ENCODE measurements around the gene CCDC50.

The CCDC50 gene

DNA sequence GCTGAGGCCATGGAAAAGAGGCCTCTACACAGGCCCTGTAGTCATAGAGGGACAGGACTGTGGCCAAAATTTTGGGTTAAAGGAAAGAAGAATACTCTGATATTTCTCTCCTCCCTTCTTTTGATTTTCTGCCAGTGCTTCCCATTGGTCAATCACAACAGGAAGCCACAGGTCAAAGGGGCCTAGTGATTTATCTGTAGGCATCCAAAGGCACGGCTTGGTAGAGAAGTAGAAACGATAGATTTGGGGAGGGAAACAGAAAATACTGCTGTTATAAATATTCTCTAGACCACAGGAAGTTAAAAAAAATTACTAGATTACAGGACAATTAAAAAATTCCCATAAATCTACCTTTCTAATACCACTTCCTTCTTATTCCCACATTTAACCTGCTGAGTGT lies 1.7 kb upstream of the CCDC50 start:
- POLR2A ChIA-PET: no interaction called here
- CTCF ChIA-PET: no interaction called here
- no peak for DNase-seq (ENCODE audit: extremely low spot score)
- TF ChIP-seq TARDBP (IDR thresholded peaks at IDR 0.05) (no peak), ARNT (IDR thresholded peaks at IDR 0.05) (no peak), L3MBTL2 (conservative IDR thresholded peaks at IDR 0.05) (no peak), SP1 (IDR thresholded peaks at IDR 0.05) (no peak), FOXK2 (IDR thresholded peaks at IDR 0.05) (no peak)

DNA sequence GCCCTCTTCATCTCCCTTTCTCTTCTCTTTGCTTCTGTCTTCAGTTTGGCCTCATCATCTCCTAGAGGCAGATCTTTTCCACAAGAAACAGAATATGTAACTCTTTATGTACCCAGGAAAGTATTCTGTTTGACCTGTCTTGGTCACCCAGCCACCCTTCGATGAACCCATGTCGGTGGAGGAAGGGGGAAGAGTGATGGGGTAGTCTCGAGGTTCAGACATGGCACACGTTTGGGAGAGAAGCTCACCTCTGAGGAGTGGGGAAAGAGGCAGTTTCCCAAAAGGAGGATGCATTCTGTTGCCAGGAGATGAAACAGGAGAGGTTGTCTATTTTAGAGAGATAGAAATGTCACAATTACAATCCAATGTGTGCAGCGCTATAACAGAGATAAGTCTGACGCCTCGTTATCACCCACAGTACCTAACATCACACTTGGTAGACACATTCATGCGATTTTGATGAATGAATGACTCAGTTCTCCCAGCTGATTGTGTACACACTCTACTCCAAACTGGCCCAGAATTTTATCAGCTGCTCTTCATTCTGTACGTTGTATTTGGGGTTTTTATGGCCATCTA lies 722 bp upstream of the CCDC50 start:
- CTCF ChIA-PET: no interaction called here
- TF ChIP-seq FOXK2 (IDR thresholded peaks at IDR 0.05) (no peak), BHLHE40 (IDR thresholded peaks at IDR 0.05; ENCODE audit: borderline replicate concordance) (no peak), NFRKB (IDR thresholded peaks at IDR 0.05) (no peak), HDGF (IDR thresholded peaks at IDR 0.05; ENCODE audit: borderline replicate concordance) (no peak), ELF4 (IDR thresholded peaks at IDR 0.05) (no peak), FOXM1 (IDR thresholded peaks at IDR 0.05; ENCODE audit: borderline replicate concordance) (no peak), L3MBTL2 (conservative IDR thresholded peaks at IDR 0.05) (no peak), SUZ12 (IDR thresholded peaks at IDR 0.05) (no peak), SP1 (IDR thresholded peaks at IDR 0.05) (no peak), FOXA1 (IDR thresholded peaks at IDR 0.05) (no peak), TARDBP (IDR thresholded peaks at IDR 0.05) (no peak), CTBP1 (IDR thresholded peaks at IDR 0.05; ENCODE audit: borderline replicate concordance) (no peak), ZNF384 (IDR thresholded peaks at IDR 0.05) (no peak), ARNT (IDR thresholded peaks at IDR 0.05) (no peak), LEF1 (IDR thresholded peaks at IDR 0.05; ENCODE audit: borderline replicate concordance) (no peak)
- TF ChIP-seq, protein P1, sequence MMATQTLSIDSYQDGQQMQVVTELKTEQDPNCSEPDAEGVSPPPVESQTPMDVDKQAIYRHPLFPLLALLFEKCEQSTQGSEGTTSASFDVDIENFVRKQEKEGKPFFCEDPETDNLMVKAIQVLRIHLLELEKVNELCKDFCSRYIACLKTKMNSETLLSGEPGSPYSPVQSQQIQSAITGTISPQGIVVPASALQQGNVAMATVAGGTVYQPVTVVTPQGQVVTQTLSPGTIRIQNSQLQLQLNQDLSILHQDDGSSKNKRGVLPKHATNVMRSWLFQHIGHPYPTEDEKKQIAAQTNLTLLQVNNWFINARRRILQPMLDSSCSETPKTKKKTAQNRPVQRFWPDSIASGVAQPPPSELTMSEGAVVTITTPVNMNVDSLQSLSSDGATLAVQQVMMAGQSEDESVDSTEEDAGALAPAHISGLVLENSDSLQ (IDR thresholded peaks at IDR 0.05): no peak
- POLR2A ChIA-PET: interaction anchor here (0.6 to 1.4 kb wide), 3 partner anchors 26 to 68 kb away, joined by 3 to 4 read pairs (median 3); no protein-coding TSS in a partner anchor
- DNase-seq (ENCODE audit: extremely low spot score): no peak

DNA sequence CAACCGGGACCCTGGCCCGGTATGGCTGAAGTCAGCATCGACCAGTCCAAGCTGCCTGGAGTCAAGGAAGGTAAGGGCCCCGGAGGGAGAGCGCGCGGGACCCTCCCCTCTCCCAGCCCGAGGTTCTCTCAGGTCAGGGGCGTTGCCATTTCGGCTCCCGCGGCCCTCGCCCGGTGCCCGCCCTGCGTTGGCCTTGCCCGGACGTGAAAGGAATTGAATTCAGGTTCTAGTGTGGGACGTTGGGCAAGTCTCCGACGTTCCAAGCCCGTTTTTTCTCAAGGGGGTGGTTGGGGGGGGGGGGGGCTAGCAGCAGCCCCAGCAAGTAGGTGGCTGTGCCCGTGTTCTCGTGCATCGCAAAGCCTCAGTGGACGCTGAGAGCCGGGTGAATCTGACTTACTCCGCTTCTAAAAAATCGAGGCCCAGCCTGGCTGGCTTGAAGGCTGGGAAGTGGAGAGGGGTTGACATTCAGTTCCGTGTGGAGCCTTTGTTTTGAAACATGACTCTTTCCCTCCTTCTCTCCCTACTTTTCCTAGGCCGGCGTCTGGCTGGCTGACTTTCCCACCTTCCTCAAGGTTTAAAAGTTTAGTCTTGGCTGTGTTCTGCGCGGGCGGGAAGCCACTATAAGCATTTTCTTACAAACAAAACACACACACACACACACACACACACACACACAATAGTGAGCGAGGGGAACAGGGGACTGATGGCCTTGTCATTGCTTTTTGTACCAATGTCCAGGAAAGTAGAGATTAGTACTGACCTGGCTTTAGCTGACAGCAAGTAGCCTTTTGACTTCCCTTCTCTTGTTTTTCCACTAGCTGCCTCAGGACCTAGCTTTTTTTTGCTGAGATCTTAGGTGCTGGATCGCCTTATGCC lies 698 bp downstream of the CCDC50 start, which contains the start of gene UTS2B:
Gene UTS2B, minus strand, starts transcription at position 873 of the 876 bp plus-strand sequence. CDS start 48,337 bp downstream, outside the sequence.
- ChIA-PET POLR2A (interaction anchor here (0.7 to 1.4 kb wide), 3 partner anchors 27 to 132 kb away, joined by 3 to 4 read pairs (median 4); no protein-coding TSS in a partner anchor), CTCF (no interaction called here)
- DNase-seq (ENCODE audit: extremely low spot score): peak; percentile 37
- TF ChIP-seq L3MBTL2 (conservative IDR thresholded peaks at IDR 0.05) (0 out of 2 replicates have a peak, but pooled peaks have one; percentile 26), BHLHE40 (IDR thresholded peaks at IDR 0.05; ENCODE audit: borderline replicate concordance) (no peak)

DNA sequence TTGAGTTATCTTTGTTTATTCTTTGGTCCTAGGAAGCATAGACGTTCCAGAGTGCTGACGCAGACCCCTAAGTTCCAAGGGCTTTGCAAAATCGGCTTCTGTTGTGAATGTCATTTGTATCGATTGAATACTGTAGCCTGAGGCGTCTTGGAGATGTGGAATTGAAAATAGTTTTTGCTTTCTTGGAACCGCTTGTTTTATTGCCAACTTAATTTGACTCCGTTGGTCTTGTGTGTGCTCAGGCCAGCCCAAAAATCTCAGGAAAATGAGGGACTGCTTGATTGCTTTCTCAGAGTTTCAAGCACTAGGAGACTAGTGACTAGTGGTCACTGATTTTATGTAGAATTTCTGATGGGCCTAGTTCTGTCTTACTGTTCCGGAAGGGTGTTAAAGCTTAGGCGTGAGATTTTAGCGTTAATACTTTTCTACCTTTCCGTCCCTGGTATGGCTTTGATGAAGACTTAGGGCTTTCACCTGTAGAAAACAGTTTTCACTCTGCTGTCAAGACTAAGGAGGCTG lies 1.4 kb downstream of the CCDC50 start:
- DNase-seq (ENCODE audit: extremely low spot score): no peak
- TF ChIP-seq FOXA1 (IDR thresholded peaks at IDR 0.05): no peak
- no peak for TF ChIP-seq TARDBP (IDR thresholded peaks at IDR 0.05)
- CTCF ChIA-PET: no interaction called here
- POLR2A ChIA-PET: interaction anchor here (0.7 kb wide), 1 partner anchor 133 kb away, joined by 4 read pairs; no protein-coding TSS in a partner anchor

DNA sequence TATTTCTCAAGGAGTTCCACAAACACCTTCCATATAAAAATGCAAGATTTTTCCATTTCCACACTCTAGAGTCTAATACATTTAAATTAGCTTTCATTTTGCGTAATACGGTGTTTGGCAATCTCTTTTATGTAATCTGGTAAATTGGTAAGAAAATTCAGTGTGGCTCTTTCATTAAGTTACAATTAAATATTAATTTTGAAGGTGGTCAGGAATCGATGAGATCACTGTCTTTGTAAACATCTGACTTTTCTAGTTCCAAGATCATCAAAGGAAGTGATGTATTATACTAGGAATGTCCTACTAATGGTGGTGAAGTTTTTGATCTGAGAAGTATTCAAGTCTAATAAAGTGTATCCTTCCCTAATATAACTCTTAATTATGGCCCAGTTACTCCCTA lies 2.2 kb downstream of the CCDC50 start:
- TF ChIP-seq TARDBP (IDR thresholded peaks at IDR 0.05) (no peak), LEF1 (IDR thresholded peaks at IDR 0.05; ENCODE audit: borderline replicate concordance) (no peak), CTBP1 (IDR thresholded peaks at IDR 0.05; ENCODE audit: borderline replicate concordance) (no peak), SP1 (IDR thresholded peaks at IDR 0.05) (no peak), ARNT (IDR thresholded peaks at IDR 0.05) (no peak), FOXM1 (IDR thresholded peaks at IDR 0.05; ENCODE audit: borderline replicate concordance) (no peak)
- no peak for DNase-seq (ENCODE audit: extremely low spot score)
- CTCF ChIA-PET: no interaction called here
- POLR2A ChIA-PET: no interaction called here

DNA sequence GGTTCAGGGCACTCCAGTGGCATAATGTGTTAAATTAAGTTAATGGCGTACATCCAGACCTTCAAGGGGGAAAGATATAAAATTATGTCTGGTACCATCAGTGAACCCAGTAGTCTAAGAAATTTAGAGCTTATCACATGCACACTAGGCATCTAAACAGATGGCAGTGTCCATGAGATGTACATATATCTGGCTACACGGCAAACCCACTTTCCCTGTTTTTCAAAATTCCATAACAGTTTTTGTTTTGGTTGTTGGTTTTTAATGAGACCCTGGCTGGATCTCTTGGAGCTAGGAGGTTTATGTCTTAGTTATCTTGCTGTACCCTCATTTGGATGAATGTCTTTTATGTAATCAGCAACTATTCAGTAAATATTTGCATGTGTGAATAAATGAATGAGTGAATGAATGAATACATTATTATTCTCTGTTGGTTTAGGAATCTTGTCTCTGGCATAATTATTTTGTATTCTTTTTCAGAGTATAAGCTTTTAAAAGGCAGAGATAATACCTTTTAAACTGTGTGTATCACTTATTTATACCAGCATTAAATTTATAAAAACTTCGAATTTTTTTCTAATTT lies 4.2 kb downstream of the CCDC50 start:
- ChIA-PET POLR2A (no interaction called here), CTCF (no interaction called here)
- TF ChIP-seq ELF4 (IDR thresholded peaks at IDR 0.05) (no peak), TARDBP (IDR thresholded peaks at IDR 0.05) (no peak), CTBP1 (IDR thresholded peaks at IDR 0.05; ENCODE audit: borderline replicate concordance) (no peak), HDGF (IDR thresholded peaks at IDR 0.05; ENCODE audit: borderline replicate concordance) (no peak), ZNF384 (IDR thresholded peaks at IDR 0.05) (no peak), SUZ12 (IDR thresholded peaks at IDR 0.05) (no peak), L3MBTL2 (conservative IDR thresholded peaks at IDR 0.05) (no peak), FOXA1 (IDR thresholded peaks at IDR 0.05) (no peak), ARNT (IDR thresholded peaks at IDR 0.05) (no peak), NFRKB (IDR thresholded peaks at IDR 0.05) (no peak), FOXM1 (IDR thresholded peaks at IDR 0.05; ENCODE audit: borderline replicate concordance) (no peak), BHLHE40 (IDR thresholded peaks at IDR 0.05; ENCODE audit: borderline replicate concordance) (no peak), LEF1 (IDR thresholded peaks at IDR 0.05; ENCODE audit: borderline replicate concordance) (no peak), SP1 (IDR thresholded peaks at IDR 0.05) (no peak), FOXK2 (IDR thresholded peaks at IDR 0.05) (no peak)
- TF ChIP-seq, protein P1 (IDR thresholded peaks at IDR 0.05): no peak
- DNase-seq (ENCODE audit: extremely low spot score): no peak

Measured in HEK293T (cell line).